Stimulated activated effector memory CD8-positive, alpha-beta T cell treated with anti-CD3 and anti-CD28 coated beads, Interleukin-12 subunit alpha, Interleukin-12 subunit beta, amount 100 ng/mL, for 72 hours (primary cell): ENCODE data around the gene EDEM3.
"Not testable (repeated sequence)": the region's sequence is repeated elsewhere in the genome, so short reads cannot be mapped to it uniquely, and the experiment has no call there.

Experiments used
- ATAC-seq: fragments of 150-1000 bp; cut with Tn5 transposase; 2 replicates; pipeline ENCODE4 v1.10.0; 2021
- DNase-seq, 2 donors: peaks; one replicate each; pipeline ENCODE4 v3.0.0; 2021 to 2022; ENCODE audit warnings: low spot score in 2 of 2
- H3K27ac Mint-ChIP-seq: one replicate; pipeline ENCODE4 v1.8.0; 2022; ENCODE audit warnings: mild to moderate bottlenecking, mixed read lengths
- H3K36me3 Mint-ChIP-seq: one replicate; pipeline ENCODE4 v1.8.0; 2022; ENCODE audit warnings: mild to moderate bottlenecking, mixed read lengths
- H3K4me1 Mint-ChIP-seq: one replicate; pipeline ENCODE4 v1.8.0; 2022; ENCODE audit warnings: mixed read lengths
- H3K4me3 Mint-ChIP-seq: one replicate; pipeline ENCODE4 v1.8.0; 2022; ENCODE audit warnings: mild to moderate bottlenecking, mixed read lengths
- H3K9me3 Mint-ChIP-seq: one replicate; pipeline ENCODE4 v1.8.0; 2022; ENCODE audit warnings: mixed read lengths

Gene EDEM3

GRCh38 chr1:184754476-184755225 is at the start of gene EDEM3:
Gene EDEM3, minus strand, starts transcription at chr1:184754858. Its CDS starts 212 bp downstream, at chr1:184754646.
- DNase-seq (peak; percentile 82 to 96), ATAC-seq (peak; percentile 93)
- Mint-ChIP-seq H3K36me3 (peaks cover 14% of the 10 kb centered on the region), H3K4me1 (peaks cover 27% of the 10 kb centered on the region), H3K9me3 (no peaks in the 10 kb centered on the region), H3K4me3 (peak within 1 kb of the TSS; percentile 90), H3K27ac (peak within 1 kb of the TSS; percentile 97)

GRCh38 chr1:184804220-184804619 is 49.6 kb upstream of the EDEM3 start:
- DNase-seq (no peak), ATAC-seq (no peak)
- H3K36me3 Mint-ChIP-seq, result peaks cover 80% of the 10 kb centered on the region
- no peaks in the 10 kb centered on the region for H3K9me3 Mint-ChIP-seq
- peaks cover 8% of the 10 kb centered on the region for H3K4me1 Mint-ChIP-seq
- H3K27ac Mint-ChIP-seq, result no peak overlapping the region
- H3K4me3 Mint-ChIP-seq, result no peak overlapping the region

- Mint-ChIP-seq H3K36me3 (peaks cover 86% of the 10 kb centered on the region), H3K27ac (no peak overlapping the region), H3K9me3 (no peaks in the 10 kb centered on the region), H3K4me3 (no peak overlapping the region), H3K4me1 (peaks cover 8% of the 10 kb centered on the region)
- no peak for ATAC-seq
- DNase-seq, result no peak
Measured at GRCh38 chr1:184803180-184803492, 48.5 kb upstream of the EDEM3 start.

GRCh38 chr1:184802354-184803179 is 47.9 kb upstream of the EDEM3 start:
- Mint-ChIP-seq H3K4me1 (peaks cover 8% of the 10 kb centered on the region), H3K4me3 (no peak overlapping the region), H3K36me3 (peaks cover 86% of the 10 kb centered on the region), H3K27ac (no peak overlapping the region), H3K9me3 (no peaks in the 10 kb centered on the region)
- no peak for DNase-seq
- ATAC-seq, result no peak

GRCh38 chr1:184801503-184801902 is 46.8 kb upstream of the EDEM3 start:
- ATAC-seq (no peak), DNase-seq (no peak)
- Mint-ChIP-seq H3K4me3 (no peak overlapping the region), H3K9me3 (no peaks in the 10 kb centered on the region), H3K27ac (peak overlapping the region; percentile 26), H3K4me1 (peaks cover 8% of the 10 kb centered on the region), H3K36me3 (peaks cover 84% of the 10 kb centered on the region)

- H3K27ac Mint-ChIP-seq, result peak overlapping the region; percentile 26
- no peak overlapping the region for H3K4me3 Mint-ChIP-seq
- peaks cover 84% of the 10 kb centered on the region for H3K36me3 Mint-ChIP-seq
- ATAC-seq (no peak), DNase-seq (no peak)
- H3K4me1 Mint-ChIP-seq, result peaks cover 6% of the 10 kb centered on the region
- no peaks in the 10 kb centered on the region for H3K9me3 Mint-ChIP-seq
Measured at GRCh38 chr1:184800876-184801275, 46.2 kb upstream of the EDEM3 start.

- peaks cover 10% of the 10 kb centered on the region for H3K4me1 Mint-ChIP-seq
- DNase-seq, result no peak
- H3K36me3 Mint-ChIP-seq, result peaks cover 77% of the 10 kb centered on the region
- H3K4me3 Mint-ChIP-seq, result no peak overlapping the region
- H3K27ac Mint-ChIP-seq, result no peak overlapping the region
- no peaks in the 10 kb centered on the region for H3K9me3 Mint-ChIP-seq
- ATAC-seq, result no peak
Measured at GRCh38 chr1:184793967-184794366, 39.3 kb upstream of the EDEM3 start.

- H3K36me3 Mint-ChIP-seq, result peaks cover 69% of the 10 kb centered on the region
- H3K27ac Mint-ChIP-seq, result peak overlapping the region; percentile 54
- ATAC-seq, result peak; percentile 87
- H3K4me1 Mint-ChIP-seq, result peaks cover 14% of the 10 kb centered on the region
- no peaks in the 10 kb centered on the region for H3K9me3 Mint-ChIP-seq
- DNase-seq, result no peak
- H3K4me3 Mint-ChIP-seq, result no peak overlapping the region
Measured at GRCh38 chr1:184792450-184792969, 37.9 kb upstream of the EDEM3 start.

- Mint-ChIP-seq H3K9me3 (peaks cover 2% of the 10 kb centered on the region), H3K36me3 (peaks cover 61% of the 10 kb centered on the region), H3K27ac (no peak overlapping the region), H3K4me1 (peaks cover 14% of the 10 kb centered on the region), H3K4me3 (no peak overlapping the region)
- ATAC-seq (no peak), DNase-seq (no peak)
Measured at GRCh38 chr1:184791550-184791900, 36.9 kb upstream of the EDEM3 start.

GRCh38 chr1:184790642-184791549 is 36.2 kb upstream of the EDEM3 start:
- H3K27ac Mint-ChIP-seq, result no peak overlapping the region
- no peak for DNase-seq
- no peak for ATAC-seq
- peaks cover 14% of the 10 kb centered on the region for H3K4me1 Mint-ChIP-seq
- peaks cover 54% of the 10 kb centered on the region for H3K36me3 Mint-ChIP-seq
- H3K9me3 Mint-ChIP-seq, result peaks cover 2% of the 10 kb centered on the region
- no peak overlapping the region for H3K4me3 Mint-ChIP-seq

GRCh38 chr1:184789884-184790283 is 35.2 kb upstream of the EDEM3 start:
- Mint-ChIP-seq H3K36me3 (peaks cover 46% of the 10 kb centered on the region), H3K27ac (no peak overlapping the region)

GRCh38 chr1:184788970-184789369 is 34.3 kb upstream of the EDEM3 start:
- Mint-ChIP-seq H3K36me3 (peaks cover 45% of the 10 kb centered on the region), H3K4me1 (peaks cover 14% of the 10 kb centered on the region), H3K27ac (no peak overlapping the region), H3K4me3 (no peak overlapping the region), H3K9me3 (peaks cover 11% of the 10 kb centered on the region)
- ATAC-seq (no peak), DNase-seq (no peak)

More at GRCh38 chr1:184789884-184790283, 35.2 kb upstream of the EDEM3 start:
- peaks cover 7% of the 10 kb centered on the region for H3K9me3 Mint-ChIP-seq
- no peak for DNase-seq
- H3K4me3 Mint-ChIP-seq, result no peak overlapping the region
- H3K4me1 Mint-ChIP-seq, result peaks cover 14% of the 10 kb centered on the region
- no peak for ATAC-seq

- Mint-ChIP-seq H3K4me3 (no peak overlapping the region), H3K4me1 (peaks cover 4% of the 10 kb centered on the region), H3K27ac (no peak overlapping the region), H3K36me3 (peaks cover 18% of the 10 kb centered on the region), H3K9me3 (peaks cover 17% of the 10 kb centered on the region)
- ATAC-seq (no peak), DNase-seq (no peak)
Measured at GRCh38 chr1:184785529-184785928, 30.9 kb upstream of the EDEM3 start.

- H3K27ac Mint-ChIP-seq, DNase-seq, H3K4me1 Mint-ChIP-seq, ATAC-seq, H3K4me3 Mint-ChIP-seq: not testable (repeated sequence)
- Mint-ChIP-seq H3K36me3 (peaks cover 12% of the 10 kb centered on the region), H3K9me3 (peaks cover 17% of the 10 kb centered on the region)
Measured at GRCh38 chr1:184783723-184784122, 29.1 kb upstream of the EDEM3 start.

GRCh38 chr1:184781941-184782340 is 27.3 kb upstream of the EDEM3 start:
- H3K9me3 Mint-ChIP-seq, result peaks cover 17% of the 10 kb centered on the region

More at GRCh38 chr1:184781941-184782340, 27.3 kb upstream of the EDEM3 start:
- ATAC-seq, result no peak
- no peak for DNase-seq
- peaks cover 6% of the 10 kb centered on the region for H3K36me3 Mint-ChIP-seq
- H3K4me3 Mint-ChIP-seq, result no peak overlapping the region
- H3K4me1 Mint-ChIP-seq, result no peaks in the 10 kb centered on the region
- no peak overlapping the region for H3K27ac Mint-ChIP-seq
